SU-DHL-6 (cell line): Measurements from ENCODE around the gene ABTB1.

Experiments
- H2AFZ ChIP-seq: fragments of 200-600 bp; sonication (generic); 2 replicates; pipeline ENCODE4 v1.6.1; 2014; ENCODE audit warnings: low read depth, mild to moderate bottlenecking, moderate library complexity, mixed read lengths, antibody characterized with exemption, low read length; ENCODE audit not compliant: severe bottlenecking
- H3F3A ChIP-seq: fragments of 200-600 bp; shearing (Covaris generic); 2 replicates; pipeline ENCODE4 v1.6.0; 2016; ENCODE audit warnings: antibody characterized with exemption, mild to moderate bottlenecking; ENCODE audit not compliant: insufficient read depth
- H3K27ac ChIP-seq: fragments of 200-600 bp; sonication (generic); 2 replicates; pipeline ENCODE4 v1.5.1; 2016; ENCODE audit warnings: low read depth, mild to moderate bottlenecking, low read length, moderate library complexity, mixed read lengths
- H3K27me3 ChIP-seq: fragments of 200-600 bp; sonication (generic), shearing (Covaris generic); 2 replicates; pipeline ENCODE4 v1.6.0; 2014; ENCODE audit warnings: mild to moderate bottlenecking, low read length
- H3K36me3 ChIP-seq: fragments of 200-600 bp; sonication (generic); 2 replicates; pipeline ENCODE4 v1.6.1; 2014; ENCODE audit warnings: mild to moderate bottlenecking, low read length, mixed read lengths
- H3K4me2 ChIP-seq: fragments of 300-600, 200-600 bp; shearing (Covaris generic), sonication (generic); 2 replicates; pipeline ENCODE4 v1.6.0; 2014; ENCODE audit warnings: low read length, low read depth, mild to moderate bottlenecking; ENCODE audit not compliant: poor library complexity, severe bottlenecking
- H3K4me3 ChIP-seq: fragments of 200-600 bp; sonication (generic); 2 replicates; pipeline ENCODE4 v1.5.1; 2014; ENCODE audit warnings: antibody characterized with exemption, low read length, mild to moderate bottlenecking, mixed read lengths; ENCODE audit not compliant: insufficient read depth, poor library complexity, severe bottlenecking
- H3K79me2 ChIP-seq: fragments of 200-600 bp; sonication (generic); 2 replicates; pipeline ENCODE4 v1.6.1; 2014; ENCODE audit warnings: mild to moderate bottlenecking, low read length, moderate library complexity; ENCODE audit not compliant: insufficient read depth
- H3K9ac ChIP-seq: fragments of 200-600 bp; sonication (generic); 2 replicates; pipeline ENCODE4 v1.7.0; 2014; ENCODE audit warnings: mild to moderate bottlenecking, low read length
- H3K9me2 ChIP-seq: fragments of 200-600 bp; sonication (generic); replicated peaks from 2 replicates; pipeline ENCODE4 v1.6.1; 2014; ENCODE audit warnings: low read length; ENCODE audit not compliant: insufficient read depth
- H3K9me3 ChIP-seq: fragments of 200-600 bp; sonication (generic); 2 replicates; pipeline ENCODE4 v1.6.1; 2014; ENCODE audit warnings: low read length, mixed read lengths; ENCODE audit not compliant: insufficient read depth
- H4K20me1 ChIP-seq: fragments of 200-600 bp; sonication (generic); 2 replicates; pipeline ENCODE4 v1.6.1; 2014; ENCODE audit warnings: low read depth, mild to moderate bottlenecking, antibody characterized with exemption, low read length, moderate library complexity, mixed read lengths
- EZH2phosphoT487 ChIP-seq: fragments of 200-600 bp; sonication (generic), shearing (Covaris generic); conservative IDR thresholded peaks from 2 replicates; pipeline ENCODE4 v1.6.1; 2018; ENCODE audit warnings: mild to moderate bottlenecking, antibody characterized with exemption, low read length, moderate library complexity, mixed read lengths
- TF ChIP-seq, protein P1 (sequence below): fragments of 200-600 bp; sonication (generic); IDR thresholded peaks from one replicate; pipeline ENCODE4 v1.5.1; 2017; ENCODE audit warnings: antibody characterized with exemption, mild to moderate bottlenecking, low read length, moderate library complexity; ENCODE audit not compliant: insufficient read depth, poor library complexity, severe bottlenecking

The ABTB1 gene

GRCh38 chr3:127690106-127690505 is 17.4 kb downstream of the ABTB1 start:
- H4K20me1 ChIP-seq = no peaks in the 10 kb centered on the region
- H3K27me3 ChIP-seq = no peaks in the 10 kb centered on the region
- H3K27ac ChIP-seq = no peak overlapping the region
- no peak overlapping the region for H3K4me2 ChIP-seq
- no peaks in the 10 kb centered on the region for H3F3A ChIP-seq
- TF ChIP-seq EZH2phosphoT487 = no peak
- TF ChIP-seq, protein P1, sequence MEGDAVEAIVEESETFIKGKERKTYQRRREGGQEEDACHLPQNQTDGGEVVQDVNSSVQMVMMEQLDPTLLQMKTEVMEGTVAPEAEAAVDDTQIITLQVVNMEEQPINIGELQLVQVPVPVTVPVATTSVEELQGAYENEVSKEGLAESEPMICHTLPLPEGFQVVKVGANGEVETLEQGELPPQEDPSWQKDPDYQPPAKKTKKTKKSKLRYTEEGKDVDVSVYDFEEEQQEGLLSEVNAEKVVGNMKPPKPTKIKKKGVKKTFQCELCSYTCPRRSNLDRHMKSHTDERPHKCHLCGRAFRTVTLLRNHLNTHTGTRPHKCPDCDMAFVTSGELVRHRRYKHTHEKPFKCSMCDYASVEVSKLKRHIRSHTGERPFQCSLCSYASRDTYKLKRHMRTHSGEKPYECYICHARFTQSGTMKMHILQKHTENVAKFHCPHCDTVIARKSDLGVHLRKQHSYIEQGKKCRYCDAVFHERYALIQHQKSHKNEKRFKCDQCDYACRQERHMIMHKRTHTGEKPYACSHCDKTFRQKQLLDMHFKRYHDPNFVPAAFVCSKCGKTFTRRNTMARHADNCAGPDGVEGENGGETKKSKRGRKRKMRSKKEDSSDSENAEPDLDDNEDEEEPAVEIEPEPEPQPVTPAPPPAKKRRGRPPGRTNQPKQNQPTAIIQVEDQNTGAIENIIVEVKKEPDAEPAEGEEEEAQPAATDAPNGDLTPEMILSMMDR = no peak
- H3K9me2 ChIP-seq = no peaks in the 10 kb centered on the region
- no peak overlapping the region for H3K9ac ChIP-seq
- no peaks in the 10 kb centered on the region for H3K79me2 ChIP-seq
- H3K9me3 ChIP-seq = no peaks in the 10 kb centered on the region; the same call in 1 of the 2 replicates
- H3K36me3 ChIP-seq = no peaks in the 10 kb centered on the region
- no peak overlapping the region for H3K4me3 ChIP-seq
- H2AFZ ChIP-seq = no peak overlapping the region

GRCh38 chr3:127690823-127691452 is 18.2 kb downstream of the ABTB1 start:
- Histone ChIP-seq H3K27ac (no peak overlapping the region), H3K9me3 (no peaks in the 10 kb centered on the region; the same call in 1 of the 2 replicates), H3F3A (no peaks in the 10 kb centered on the region), H3K9ac (no peak overlapping the region), H2AFZ (no peak overlapping the region), H3K27me3 (no peaks in the 10 kb centered on the region), H3K4me3 (no peak overlapping the region), H3K4me2 (no peak overlapping the region), H3K36me3 (no peaks in the 10 kb centered on the region), H3K9me2 (no peaks in the 10 kb centered on the region), H3K79me2 (no peaks in the 10 kb centered on the region), H4K20me1 (no peaks in the 10 kb centered on the region)
- TF ChIP-seq, protein P1 = peak; percentile 11
- TF ChIP-seq EZH2phosphoT487 = no peak

DNA sequence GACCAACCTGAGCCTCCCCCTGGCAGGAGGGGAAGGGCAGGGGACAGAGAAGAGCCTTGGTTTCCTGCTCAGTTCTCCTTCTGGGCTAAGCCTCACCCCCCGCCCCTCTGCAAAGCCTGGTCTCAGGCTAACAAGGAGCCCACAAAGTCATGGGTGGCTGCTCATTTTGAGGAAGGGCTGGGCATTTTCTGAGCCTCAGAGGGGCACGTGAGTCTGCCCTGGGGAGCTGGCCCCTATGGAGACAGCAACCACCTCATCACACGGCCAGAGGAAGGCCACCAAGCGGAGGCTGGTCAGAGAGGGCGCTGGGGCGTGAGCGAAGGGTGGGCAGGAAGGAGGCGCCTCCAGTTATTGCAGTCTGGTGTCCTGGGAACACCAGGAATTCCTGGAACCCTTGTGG is 18.7 kb downstream of the ABTB1 start:
- Histone ChIP-seq H3K79me2 (no peaks in the 10 kb centered on the region), H3K4me2 (no peak overlapping the region), H3K9me3 (no peaks in the 10 kb centered on the region; the same call in 1 of the 2 replicates), H3K9me2 (no peaks in the 10 kb centered on the region), H3F3A (no peaks in the 10 kb centered on the region), H3K27me3 (no peaks in the 10 kb centered on the region), H3K36me3 (no peaks in the 10 kb centered on the region), H3K4me3 (no peak overlapping the region), H4K20me1 (no peaks in the 10 kb centered on the region), H3K27ac (no peak overlapping the region), H3K9ac (no peak overlapping the region), H2AFZ (no peak overlapping the region)
- TF ChIP-seq EZH2phosphoT487 = no peak
- TF ChIP-seq, protein P1 = no peak
